Osteocyte (in vitro differentiated cells): ENCODE data around the gene TFDP2. TPM values are rescaled to one million over a fixed set of nuclear protein-coding genes. Genes with fewer than 3 reads are reported as not detected.

ENCODE experiments used
- DNase-seq: peaks from one replicate; pipeline ENCODE4 v3.0.0; 2021; ENCODE audit warnings: mixed read lengths; ENCODE audit not compliant: unreplicated experiment; ENCODE audit errors: extremely low spot score
- H3K27ac Mint-ChIP-seq: one replicate; pipeline ENCODE4 v1.8.0; 2021; ENCODE audit warnings: mild to moderate bottlenecking, mixed read lengths; ENCODE audit not compliant: unreplicated experiment
- H3K27me3 Mint-ChIP-seq: one replicate; pipeline ENCODE4 v1.8.0; 2021; ENCODE audit warnings: mixed read lengths; ENCODE audit not compliant: unreplicated experiment
- H3K36me3 Mint-ChIP-seq: one replicate; pipeline ENCODE4 v1.8.0; 2021; ENCODE audit warnings: mixed read lengths; ENCODE audit not compliant: unreplicated experiment
- H3K4me1 Mint-ChIP-seq: one replicate; pipeline ENCODE4 v1.8.0; 2021; ENCODE audit warnings: mixed read lengths; ENCODE audit not compliant: unreplicated experiment
- H3K4me3 Mint-ChIP-seq: one replicate; pipeline ENCODE4 v1.8.0; 2021; ENCODE audit warnings: mild to moderate bottlenecking, moderate library complexity, mixed read lengths; ENCODE audit not compliant: unreplicated experiment
- H3K9me3 Mint-ChIP-seq: one replicate; pipeline ENCODE4 v1.8.0; 2021; ENCODE audit warnings: mixed read lengths; ENCODE audit not compliant: unreplicated experiment
- total RNA-seq: library from RNA; stranded (reverse); gene quantifications from 2 replicates; pipeline ENCODE4 v1.2.1, GENCODE V29; 2021
- TF ChIP-seq, protein P1 (sequence below): fragments of 200-600 bp; sonication (generic); IDR thresholded peaks from 2 replicates; pipeline ENCODE4 v1.5.0; 2021; ENCODE audit warnings: antibody characterized with exemption, mild to moderate bottlenecking, moderate library complexity

The TFDP2 gene
- total RNA-seq, 1 donor from 2014 or later, result 49.3 TPM

DNA sequence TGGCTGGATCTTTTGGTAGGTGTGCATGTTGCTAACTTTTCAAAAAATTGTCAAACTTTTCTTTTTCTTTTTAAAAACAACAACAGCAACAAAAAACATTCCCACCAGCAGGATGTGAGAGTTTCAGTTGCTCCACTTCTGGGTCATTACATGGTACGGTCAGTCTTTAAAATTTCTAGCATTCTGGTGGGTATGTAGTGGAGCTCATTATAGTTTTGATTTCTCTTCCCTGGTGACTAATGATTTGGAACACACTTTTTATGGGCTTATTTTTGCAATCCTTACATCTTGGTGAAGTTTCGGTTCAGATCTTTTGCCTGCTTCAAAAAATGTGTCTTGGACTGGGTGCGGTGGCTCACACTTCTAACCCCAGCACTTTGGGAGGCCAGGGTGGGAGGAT lies 253.6 kb downstream of the TFDP2 start:
- H3K9me3 Mint-ChIP-seq, result peaks cover 3% of the 10 kb centered on the region
- TF ChIP-seq, protein P1, sequence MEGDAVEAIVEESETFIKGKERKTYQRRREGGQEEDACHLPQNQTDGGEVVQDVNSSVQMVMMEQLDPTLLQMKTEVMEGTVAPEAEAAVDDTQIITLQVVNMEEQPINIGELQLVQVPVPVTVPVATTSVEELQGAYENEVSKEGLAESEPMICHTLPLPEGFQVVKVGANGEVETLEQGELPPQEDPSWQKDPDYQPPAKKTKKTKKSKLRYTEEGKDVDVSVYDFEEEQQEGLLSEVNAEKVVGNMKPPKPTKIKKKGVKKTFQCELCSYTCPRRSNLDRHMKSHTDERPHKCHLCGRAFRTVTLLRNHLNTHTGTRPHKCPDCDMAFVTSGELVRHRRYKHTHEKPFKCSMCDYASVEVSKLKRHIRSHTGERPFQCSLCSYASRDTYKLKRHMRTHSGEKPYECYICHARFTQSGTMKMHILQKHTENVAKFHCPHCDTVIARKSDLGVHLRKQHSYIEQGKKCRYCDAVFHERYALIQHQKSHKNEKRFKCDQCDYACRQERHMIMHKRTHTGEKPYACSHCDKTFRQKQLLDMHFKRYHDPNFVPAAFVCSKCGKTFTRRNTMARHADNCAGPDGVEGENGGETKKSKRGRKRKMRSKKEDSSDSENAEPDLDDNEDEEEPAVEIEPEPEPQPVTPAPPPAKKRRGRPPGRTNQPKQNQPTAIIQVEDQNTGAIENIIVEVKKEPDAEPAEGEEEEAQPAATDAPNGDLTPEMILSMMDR, result no peak

DNA sequence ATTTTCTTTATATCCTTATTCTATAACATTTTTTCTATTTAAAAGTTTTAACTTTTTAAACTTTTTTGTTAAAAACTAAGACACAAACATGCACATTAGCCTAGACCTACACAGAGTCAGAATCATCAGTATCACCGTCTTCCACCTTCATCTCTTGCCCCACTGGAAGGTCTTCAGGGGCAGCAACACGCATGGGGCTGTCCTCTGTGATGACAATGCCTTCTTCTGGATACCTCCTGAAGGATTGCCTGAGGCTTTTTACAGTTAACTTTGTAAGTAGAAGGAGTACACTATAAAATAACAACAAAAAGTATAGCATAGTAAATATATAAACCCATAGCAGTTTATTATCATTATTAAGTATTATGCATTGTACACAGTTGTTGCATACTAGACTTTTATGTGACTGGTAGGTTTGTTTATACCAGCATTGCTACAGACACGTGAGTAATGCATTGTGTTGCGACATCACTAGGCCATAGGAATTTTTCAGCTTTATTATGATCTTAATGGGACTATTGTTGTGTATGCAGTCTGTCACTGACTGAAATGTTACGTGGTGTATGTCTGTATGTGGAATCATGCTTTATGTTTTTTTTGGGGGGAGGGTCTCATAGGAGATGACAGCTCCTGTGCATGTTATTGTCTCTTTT lies 254.7 kb downstream of the TFDP2 start:
- peaks cover 12% of the 10 kb centered on the region for H3K36me3 Mint-ChIP-seq
- H3K4me1 Mint-ChIP-seq, result peaks cover 38% of the 10 kb centered on the region
- H3K9me3 Mint-ChIP-seq, result peaks cover 3% of the 10 kb centered on the region
- TF ChIP-seq, protein P1, result no peak
- H3K27me3 Mint-ChIP-seq, result no peaks in the 10 kb centered on the region
- no peak overlapping the region for H3K4me3 Mint-ChIP-seq
- H3K27ac Mint-ChIP-seq, result peak overlapping the region; percentile 12
- no peak for DNase-seq

More for the DNA sequence above, 253.6 kb downstream of the TFDP2 start:
- Mint-ChIP-seq H3K36me3 (peaks cover 17% of the 10 kb centered on the region), H3K4me3 (no peak overlapping the region), H3K27me3 (no peaks in the 10 kb centered on the region), H3K27ac (no peak overlapping the region), H3K4me1 (peaks cover 33% of the 10 kb centered on the region)
- no peak for DNase-seq

Other genes with a start within 250 kb of the TFDP2 start
- gene GK5, start 76.0 kb upstream of the TFDP2 start, total RNA-seq, result 33.3 and 36.8 TPM in 2 replicates